Cardiac septum (tissue), 1 donor: ENCODE results near the gene CDYL. TPM values are rescaled to one million over a fixed set of nuclear protein-coding genes. Genes with fewer than 3 reads are reported as not detected.

Source experiments
- DNase-seq: peaks from one replicate; pipeline ENCODE4 v3.0.0-alpha.2; 2020; ENCODE audit warnings: low spot score
- intact Hi-C: fragments of 100-400 bp; cut with DNase I; formaldehyde crosslinking; loops from one replicate; pipeline ENCODE4 v1.14.0; 2022
- long read RNA-seq: library from polyadenylated mRNA; unstranded; transcript quantifications from one replicate; pipeline ENCODE4 v2.0.0, GENCODE V29; 2021
- total RNA-seq: library from RNA; stranded (reverse); fragmentation: NEBNext Ultra II Directional; extraction: Animal tissue kit (Norgen Biotek cat#: 25700); gene quantifications from one replicate; pipeline ENCODE4 v1.2.1, GENCODE V29; 2021
- donor health status: DM: no; HTN: no; CAD: no.

The CDYL gene, protein sequence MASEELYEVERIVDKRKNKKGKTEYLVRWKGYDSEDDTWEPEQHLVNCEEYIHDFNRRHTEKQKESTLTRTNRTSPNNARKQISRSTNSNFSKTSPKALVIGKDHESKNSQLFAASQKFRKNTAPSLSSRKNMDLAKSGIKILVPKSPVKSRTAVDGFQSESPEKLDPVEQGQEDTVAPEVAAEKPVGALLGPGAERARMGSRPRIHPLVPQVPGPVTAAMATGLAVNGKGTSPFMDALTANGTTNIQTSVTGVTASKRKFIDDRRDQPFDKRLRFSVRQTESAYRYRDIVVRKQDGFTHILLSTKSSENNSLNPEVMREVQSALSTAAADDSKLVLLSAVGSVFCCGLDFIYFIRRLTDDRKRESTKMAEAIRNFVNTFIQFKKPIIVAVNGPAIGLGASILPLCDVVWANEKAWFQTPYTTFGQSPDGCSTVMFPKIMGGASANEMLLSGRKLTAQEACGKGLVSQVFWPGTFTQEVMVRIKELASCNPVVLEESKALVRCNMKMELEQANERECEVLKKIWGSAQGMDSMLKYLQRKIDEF
- total RNA-seq = 36.3 TPM
- long read RNA-seq, transcript CDYL-203 (7 exons, 2,184 nt) = major isoform, 24 of 34 reads
- long read RNA-seq, partial matches to known transcripts = 6 of 34 reads
- long read RNA-seq, other reads (novel, unspliced or antisense) = 3 of 34 reads

GRCh38 chr6:4776131-4776492 is at the start of gene CDYL:
Gene CDYL (plus strand): TSS chr6:4776404. CDS start chr6:4776784, 380 bp downstream.
- peak; percentile 93 for DNase-seq
- intact Hi-C loops = loop anchor here (10.0 kb wide), 2 partner anchors 159 to 421 kb away; no protein-coding TSS in a partner anchor

DNA sequence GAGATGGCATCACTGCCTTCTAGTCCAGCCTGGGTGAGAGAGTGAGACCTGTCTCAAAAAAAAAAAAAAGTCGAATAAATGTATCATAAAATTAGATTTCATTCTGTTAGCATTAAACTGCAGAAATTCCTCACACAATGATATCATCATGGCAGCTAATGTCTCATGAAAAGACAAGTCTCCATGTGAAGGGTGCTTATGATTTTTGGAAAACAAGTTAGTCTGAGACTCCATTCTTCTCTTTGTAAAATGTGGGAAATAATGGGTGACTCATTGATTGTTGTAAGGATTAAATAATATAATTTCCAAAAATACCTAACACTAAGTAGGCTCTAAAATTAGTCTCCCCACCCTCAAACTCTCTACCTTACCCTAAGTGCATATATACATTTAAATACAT is 49.6 kb upstream of the CDYL start:
- intact Hi-C loops = no loop called here
- DNase-seq = no peak

DNA sequence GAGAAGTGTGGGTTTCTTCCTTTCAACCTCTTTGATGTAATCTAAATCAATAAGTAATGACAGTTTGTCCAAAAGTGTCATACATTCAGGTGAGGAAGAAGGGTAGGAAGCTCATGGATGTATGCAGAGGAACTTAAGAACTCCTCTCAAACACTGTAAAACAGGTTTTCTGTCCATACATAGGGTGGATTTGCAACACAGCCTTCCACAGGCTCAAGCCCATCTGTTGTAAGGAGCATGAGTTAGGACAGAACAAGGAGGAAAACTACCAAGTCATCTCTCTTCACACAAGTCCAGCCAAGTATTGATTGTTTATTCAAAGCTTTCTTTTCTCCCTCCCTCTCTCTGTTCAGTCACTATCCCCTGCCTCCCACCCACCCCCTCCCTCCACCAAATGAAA is 49.0 kb upstream of the CDYL start:
- no peak for DNase-seq
- intact Hi-C loops = no loop called here

GRCh38 chr6:4727671-4728435 is 48.4 kb upstream of the CDYL start:
- no peak for DNase-seq
- intact Hi-C loops = no loop called here

- no peak for DNase-seq
- intact Hi-C loops = no loop called here
These were observed 47.8 kb upstream of the CDYL start for GRCh38 chr6:4728436-4728769.

- DNase-seq = no peak
- intact Hi-C loops = no loop called here
These were observed 47.3 kb upstream of the CDYL start for GRCh38 chr6:4728926-4729325.

- intact Hi-C loops = no loop called here
- no peak for DNase-seq
These were observed 44.2 kb upstream of the CDYL start for GRCh38 chr6:4731996-4732395.

DNA sequence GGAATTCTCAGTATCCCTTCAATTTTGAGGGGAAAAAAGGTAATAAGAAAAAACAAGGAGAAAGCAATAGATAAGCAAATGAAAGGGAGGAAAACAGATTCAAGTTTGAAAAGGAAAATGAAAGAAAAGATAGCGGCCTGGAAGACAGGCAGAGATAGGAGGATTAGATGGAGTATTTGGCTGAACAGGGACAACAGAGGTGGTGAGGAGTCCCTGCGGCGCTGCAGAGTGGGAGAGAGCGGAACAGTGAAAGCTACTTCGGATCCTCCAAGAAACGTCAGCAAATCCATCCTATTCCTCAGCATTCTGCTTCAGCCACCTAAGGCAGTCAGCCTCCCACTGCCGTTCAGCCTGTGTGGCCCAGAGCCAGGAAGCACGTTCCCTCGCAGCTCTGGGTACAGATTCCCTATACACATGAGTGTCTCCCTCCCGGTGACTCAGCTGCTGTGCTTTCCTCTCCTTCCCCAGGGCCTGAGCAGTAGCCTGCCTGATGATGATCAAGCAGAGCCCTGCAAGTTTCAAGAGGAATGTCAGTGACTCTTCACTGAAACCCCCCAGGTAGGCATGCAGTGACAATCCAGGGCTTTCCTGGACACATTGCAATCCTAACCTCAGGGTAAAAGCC is 43.4 kb upstream of the CDYL start:
- DNase-seq = no peak
- intact Hi-C loops = no loop called here

DNA sequence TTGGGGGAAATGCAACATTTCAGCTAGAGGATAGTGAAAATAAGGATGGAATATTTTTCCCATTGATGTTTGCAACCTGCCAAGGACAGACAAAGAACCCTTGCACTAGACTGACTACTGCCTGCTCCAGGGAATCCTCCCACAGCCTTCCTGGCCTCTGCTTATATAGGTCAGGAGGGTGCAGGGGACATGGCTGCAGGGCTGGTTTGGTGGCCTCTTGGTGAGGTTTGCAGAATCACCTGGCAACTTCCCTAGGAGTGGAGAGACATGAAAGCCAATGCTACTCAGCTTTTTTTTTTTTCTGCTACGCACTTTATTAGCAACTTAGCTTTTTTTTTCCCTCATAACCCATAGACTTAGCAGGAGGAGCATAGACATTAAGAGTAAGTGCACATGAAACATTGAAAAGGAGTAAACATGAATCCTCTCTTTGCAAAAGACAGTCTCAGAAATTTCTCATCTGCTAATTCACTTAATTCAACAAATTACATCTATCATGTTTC is 39.8 kb upstream of the CDYL start:
- no peak for DNase-seq
- intact Hi-C loops = no loop called here

- intact Hi-C loops = no loop called here
- DNase-seq = no peak
These were observed 36.2 kb upstream of the CDYL start for GRCh38 chr6:4740032-4740431.

- no peak for DNase-seq
- intact Hi-C loops = no loop called here
These were observed 33.1 kb upstream of the CDYL start for GRCh38 chr6:4743062-4743461.

- no peak for DNase-seq
- intact Hi-C loops = no loop called here
These were observed 32.3 kb upstream of the CDYL start for GRCh38 chr6:4743926-4744325.

GRCh38 chr6:4747588-4747987 is 28.6 kb upstream of the CDYL start:
- no peak for DNase-seq
- intact Hi-C loops = no loop called here

DNA sequence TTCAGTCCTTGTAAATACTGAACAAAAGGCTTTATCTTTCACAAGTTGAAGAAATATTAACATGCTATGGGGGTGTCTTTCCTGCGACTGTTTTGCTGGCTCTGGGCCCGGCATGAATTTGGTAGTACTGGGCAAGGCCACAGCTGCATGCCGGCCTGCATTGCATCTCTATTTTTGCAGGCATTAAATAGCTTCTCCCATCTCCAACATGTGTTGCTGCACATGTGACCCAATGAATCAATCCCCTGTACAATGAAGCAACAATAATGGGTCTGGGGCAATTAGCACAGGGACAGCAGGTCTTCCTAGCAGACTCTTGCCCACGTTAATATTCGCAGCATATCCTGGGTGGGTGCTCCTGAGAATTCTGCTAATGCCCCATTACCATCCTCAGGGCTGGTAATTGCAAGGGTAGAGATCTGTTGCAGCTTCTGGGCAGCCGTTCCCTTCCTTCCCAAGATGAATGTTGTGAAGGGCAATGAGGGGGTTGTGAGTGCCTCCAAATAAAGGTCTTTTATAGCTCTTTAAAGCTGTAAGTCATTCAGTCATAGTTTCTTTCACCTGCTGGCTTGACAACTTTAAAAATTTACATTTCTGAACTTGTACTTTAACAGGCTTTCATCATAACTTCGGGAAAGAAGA is 24.3 kb upstream of the CDYL start:
- DNase-seq = no peak
- intact Hi-C loops = no loop called here

- DNase-seq = no peak
These were observed 20.0 kb upstream of the CDYL start for GRCh38 chr6:4756247-4756646.

DNA sequence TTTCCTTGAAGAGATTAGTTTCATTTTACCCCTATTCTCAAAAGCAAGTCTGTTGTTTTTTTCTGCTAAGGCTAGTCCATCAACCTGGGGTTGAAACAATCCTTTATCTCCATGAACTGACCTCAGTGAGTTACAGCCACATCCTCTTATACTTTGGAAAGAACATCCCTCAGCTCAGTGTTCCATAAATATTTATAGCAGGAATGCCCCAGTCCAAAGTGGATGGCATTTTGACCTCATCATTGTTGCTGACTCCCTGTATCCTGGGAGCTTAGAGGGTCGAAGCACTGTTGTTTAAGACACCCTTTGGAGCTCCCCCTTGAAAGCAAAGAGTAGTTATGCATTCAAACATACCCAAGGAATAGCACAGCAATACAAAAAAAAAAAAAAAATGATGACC is 16.2 kb upstream of the CDYL start:
- intact Hi-C loops = no loop called here

More at GRCh38 chr6:4756247-4756646, 20.0 kb upstream of the CDYL start:
- intact Hi-C loops = no loop called here

GRCh38 chr6:4760773-4761172 is 15.4 kb upstream of the CDYL start:
- no peak for DNase-seq
- intact Hi-C loops = no loop called here

More for the DNA sequence above, 16.2 kb upstream of the CDYL start:
- no peak for DNase-seq

DNA sequence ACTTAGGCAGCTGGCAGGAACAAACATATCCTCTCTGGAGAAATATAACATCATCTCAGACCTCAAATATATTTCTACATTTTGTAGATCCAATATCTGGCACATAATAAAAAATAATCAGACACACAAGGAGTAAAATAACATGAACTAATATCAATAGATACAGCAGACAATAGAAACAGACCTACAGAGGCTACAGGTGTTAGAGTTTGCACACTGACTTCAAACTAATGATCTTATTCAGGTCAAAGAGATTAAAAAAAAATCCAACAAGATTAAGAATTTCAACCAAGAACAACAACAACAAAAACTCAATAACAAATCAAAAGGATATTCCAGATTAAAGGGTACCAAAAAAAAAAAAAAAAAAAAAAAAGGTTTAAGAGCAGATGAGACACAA is 13.9 kb upstream of the CDYL start:
- no peak for DNase-seq
- intact Hi-C loops = no loop called here

GRCh38 chr6:4763921-4764320 is 12.3 kb upstream of the CDYL start:
- no peak for DNase-seq
- intact Hi-C loops = no loop called here

GRCh38 chr6:4768815-4769214 is 7.4 kb upstream of the CDYL start:
- no peak for DNase-seq
- intact Hi-C loops = no loop called here
